ENCODE data around the gene AMTN.

The AMTN gene

DNA sequence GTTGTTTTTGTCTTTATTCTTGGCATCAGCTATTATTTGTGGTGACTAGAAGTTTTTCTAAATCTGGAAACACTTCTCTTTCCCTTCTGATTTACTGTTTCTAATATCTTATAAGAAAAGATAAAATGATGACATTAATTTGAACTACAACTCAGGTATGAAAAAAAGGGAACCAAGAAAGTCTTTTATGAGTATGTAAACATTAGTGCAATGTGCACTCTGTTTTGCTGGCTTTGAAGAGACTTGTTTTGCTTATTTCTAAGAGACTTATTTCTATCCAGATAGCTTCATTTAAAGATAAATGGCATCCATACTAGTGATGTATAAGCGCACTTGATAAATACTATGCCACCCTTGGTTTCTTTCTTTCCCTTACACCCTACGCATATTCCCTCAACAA is 63.6 kb downstream of the AMTN start:
- 96% methylated on average over 2 of the region's 2 CpGs for whole genome bisulfite sequencing
- DNase-seq, result no peak

More for the DNA sequence above, 63.6 kb downstream of the AMTN start:
- Histone ChIP-seq H3K18ac (ENCODE audit: low read depth in 1 of 2, low read length in 2 of 2) (no peak overlapping the region), H3K14ac (ENCODE audit: low read length in 2 of 2) (no peak overlapping the region), H2BK120ac (ENCODE audit: low read depth, low read length) (no peak overlapping the region), H3K4me1 (ENCODE audit: control insufficient read depth, insufficient read depth, low read depth, low read length) (no peaks in the 10 kb centered on the region), H3K27me3 (ENCODE audit: control insufficient read depth in 1 of 2, insufficient read depth in 1 of 2, low read length in 2 of 2) (no peaks in the 10 kb centered on the region), H3K4ac (ENCODE audit: low read depth in 1 of 2, low read length in 2 of 2) (no peak overlapping the region), H3K4me3 (ENCODE audit: insufficient read depth in 1 of 2, low read depth in 1 of 2, low read length in 2 of 2) (no peak overlapping the region), H4K8ac (ENCODE audit: low read length) (no peak overlapping the region), H2BK15ac (ENCODE audit: low read depth, poor library complexity, severe bottlenecking) (no peak overlapping the region), H3K4me2 (ENCODE audit: low read length, poor library complexity, severe bottlenecking) (no peak overlapping the region), H3K23ac (ENCODE audit: low read length in 2 of 2) (no peak overlapping the region), H3K9me3 (ENCODE audit: control insufficient read depth, low read length) (no peaks in the 10 kb centered on the region), H2AFZ (ENCODE audit: low read depth, low read length) (no peak overlapping the region), H3K36me3 (ENCODE audit: control insufficient read depth in 1 of 2, insufficient read depth in 2 of 2, low read depth in 1 of 2, low read length in 2 of 2) (no peaks in the 10 kb centered on the region), H3K27ac (ENCODE audit: low read length, poor library complexity, severe bottlenecking) (no peak overlapping the region), H3K9ac (ENCODE audit: low read length) (no peak overlapping the region), H3K79me1 (replicated peaks; ENCODE audit: low read length, poor library complexity, severe bottlenecking) (no peaks in the 10 kb centered on the region), H2AK5ac (ENCODE audit: low read length, severe bottlenecking) (no peak overlapping the region), H2BK12ac (ENCODE audit: low read length in 2 of 2) (no peak overlapping the region), H4K91ac (ENCODE audit: low read length) (no peak overlapping the region), H2BK5ac (ENCODE audit: low read depth, low read length, poor library complexity, severe bottlenecking) (no peak overlapping the region)
